Measurements from ENCODE around the gene GJD2.

GJD2 gene

GRCh38 chr15:34718681-34719665 is 35.8 kb downstream of the GJD2 start:
- no peaks in the 10 kb centered on the region for H3K9me3 ChIP-seq (ENCODE audit: insufficient read depth, low read length)
- H3K27me3 ChIP-seq (ENCODE audit: insufficient read depth, insufficient read length) = no peaks in the 10 kb centered on the region
- H3K9ac ChIP-seq (ENCODE audit: insufficient read length, low read depth) = no peak overlapping the region
- no peaks in the 10 kb centered on the region for H3K36me3 ChIP-seq (ENCODE audit: insufficient read depth, insufficient read length, low read length)
- no peaks in the 10 kb centered on the region for H3K4me1 ChIP-seq (ENCODE audit: insufficient read depth, insufficient read length)
- no peak overlapping the region for H3K4me3 ChIP-seq (ENCODE audit: insufficient read length, low read depth)
- no peak for TF ChIP-seq SUZ12 (IDR thresholded peaks at IDR 0.05; ENCODE audit: extremely low read depth, insufficient read depth, insufficient read length)
- no peak for TF ChIP-seq YY1 (IDR thresholded peaks at IDR 0.05; ENCODE audit: insufficient read depth, insufficient read length)
- TF ChIP-seq ZNF274 (IDR thresholded peaks at IDR 0.05; ENCODE audit: low read depth, low read length) = no peak
- DNase-seq (ENCODE audit: low read depth, low spot score) = no peak

GRCh38 chr15:34717729-34718128 is 37.1 kb downstream of the GJD2 start:
- Histone ChIP-seq H3K4me3 (ENCODE audit: insufficient read length, low read depth) (no peak overlapping the region), H3K36me3 (ENCODE audit: insufficient read depth, insufficient read length, low read length) (no peaks in the 10 kb centered on the region), H3K9ac (ENCODE audit: insufficient read length, low read depth) (no peak overlapping the region), H3K27me3 (ENCODE audit: insufficient read depth, insufficient read length) (no peaks in the 10 kb centered on the region), H3K9me3 (ENCODE audit: insufficient read depth, low read length) (no peaks in the 10 kb centered on the region), H3K4me1 (ENCODE audit: insufficient read depth, insufficient read length) (no peaks in the 10 kb centered on the region)
- DNase-seq (ENCODE audit: low read depth, low spot score) = no peak
- no peak for TF ChIP-seq SUZ12 (IDR thresholded peaks at IDR 0.05; ENCODE audit: extremely low read depth, insufficient read depth, insufficient read length)
- TF ChIP-seq YY1 (IDR thresholded peaks at IDR 0.05; ENCODE audit: insufficient read depth, insufficient read length) = no peak
- no peak for TF ChIP-seq ZNF274 (IDR thresholded peaks at IDR 0.05; ENCODE audit: low read depth, low read length)

GRCh38 chr15:34716111-34716510 is 38.7 kb downstream of the GJD2 start:
- Histone ChIP-seq H3K4me1 (ENCODE audit: insufficient read depth, insufficient read length) (no peaks in the 10 kb centered on the region), H3K9ac (ENCODE audit: insufficient read length, low read depth) (no peak overlapping the region), H3K9me3 (ENCODE audit: insufficient read depth, low read length) (no peaks in the 10 kb centered on the region), H3K27me3 (ENCODE audit: insufficient read depth, insufficient read length) (no peaks in the 10 kb centered on the region), H3K4me3 (ENCODE audit: insufficient read length, low read depth) (no peak overlapping the region), H3K36me3 (ENCODE audit: insufficient read depth, insufficient read length, low read length) (no peaks in the 10 kb centered on the region)
- TF ChIP-seq SUZ12 (IDR thresholded peaks at IDR 0.05; ENCODE audit: extremely low read depth, insufficient read depth, insufficient read length) (no peak), YY1 (IDR thresholded peaks at IDR 0.05; ENCODE audit: insufficient read depth, insufficient read length) (no peak), ZNF274 (IDR thresholded peaks at IDR 0.05; ENCODE audit: low read depth, low read length) (no peak)
- DNase-seq (ENCODE audit: low read depth, low spot score) = no peak

GRCh38 chr15:34714476-34715121 is 40.2 kb downstream of the GJD2 start:
- no peak overlapping the region for H3K4me3 ChIP-seq (ENCODE audit: insufficient read length, low read depth)
- no peaks in the 10 kb centered on the region for H3K36me3 ChIP-seq (ENCODE audit: insufficient read depth, insufficient read length, low read length)
- DNase-seq (ENCODE audit: low read depth, low spot score) = no peak
- no peak for TF ChIP-seq SUZ12 (IDR thresholded peaks at IDR 0.05; ENCODE audit: extremely low read depth, insufficient read depth, insufficient read length)
- no peak for TF ChIP-seq YY1 (IDR thresholded peaks at IDR 0.05; ENCODE audit: insufficient read depth, insufficient read length)
- TF ChIP-seq ZNF274 (IDR thresholded peaks at IDR 0.05; ENCODE audit: low read depth, low read length) = no peak
- H3K27me3 ChIP-seq (ENCODE audit: insufficient read depth, insufficient read length) = no peaks in the 10 kb centered on the region
- no peaks in the 10 kb centered on the region for H3K4me1 ChIP-seq (ENCODE audit: insufficient read depth, insufficient read length)
- no peaks in the 10 kb centered on the region for H3K9me3 ChIP-seq (ENCODE audit: insufficient read depth, low read length)
- H3K9ac ChIP-seq (ENCODE audit: insufficient read length, low read depth) = no peak overlapping the region

GRCh38 chr15:34713635-34714034 is 41.2 kb downstream of the GJD2 start:
- TF ChIP-seq SUZ12 (IDR thresholded peaks at IDR 0.05; ENCODE audit: extremely low read depth, insufficient read depth, insufficient read length) = no peak
- TF ChIP-seq ZNF274 (IDR thresholded peaks at IDR 0.05; ENCODE audit: low read depth, low read length) = no peak
- no peak for TF ChIP-seq YY1 (IDR thresholded peaks at IDR 0.05; ENCODE audit: insufficient read depth, insufficient read length)
- Histone ChIP-seq H3K9me3 (ENCODE audit: insufficient read depth, low read length) (no peaks in the 10 kb centered on the region), H3K36me3 (ENCODE audit: insufficient read depth, insufficient read length, low read length) (no peaks in the 10 kb centered on the region), H3K4me3 (ENCODE audit: insufficient read length, low read depth) (no peak overlapping the region), H3K27me3 (ENCODE audit: insufficient read depth, insufficient read length) (no peaks in the 10 kb centered on the region), H3K9ac (ENCODE audit: insufficient read length, low read depth) (no peak overlapping the region), H3K4me1 (ENCODE audit: insufficient read depth, insufficient read length) (no peaks in the 10 kb centered on the region)
- DNase-seq (ENCODE audit: low read depth, low spot score) = no peak

GRCh38 chr15:34709866-34710265 is 44.9 kb downstream of the GJD2 start:
- TF ChIP-seq ZNF274 (IDR thresholded peaks at IDR 0.05; ENCODE audit: low read depth, low read length) (no peak), SUZ12 (IDR thresholded peaks at IDR 0.05; ENCODE audit: extremely low read depth, insufficient read depth, insufficient read length) (no peak), YY1 (IDR thresholded peaks at IDR 0.05; ENCODE audit: insufficient read depth, insufficient read length) (no peak)
- no peaks in the 10 kb centered on the region for H3K4me1 ChIP-seq (ENCODE audit: insufficient read depth, insufficient read length)
- no peak overlapping the region for H3K4me3 ChIP-seq (ENCODE audit: insufficient read length, low read depth)
- no peaks in the 10 kb centered on the region for H3K36me3 ChIP-seq (ENCODE audit: insufficient read depth, insufficient read length, low read length)
- no peak for DNase-seq (ENCODE audit: low read depth, low spot score)
- no peaks in the 10 kb centered on the region for H3K27me3 ChIP-seq (ENCODE audit: insufficient read depth, insufficient read length)
- no peak overlapping the region for H3K9ac ChIP-seq (ENCODE audit: insufficient read length, low read depth)
- H3K9me3 ChIP-seq (ENCODE audit: insufficient read depth, low read length) = no peaks in the 10 kb centered on the region

GRCh38 chr15:34708422-34708821 is 46.4 kb downstream of the GJD2 start:
- no peaks in the 10 kb centered on the region for H3K9me3 ChIP-seq (ENCODE audit: insufficient read depth, low read length)
- no peaks in the 10 kb centered on the region for H3K4me1 ChIP-seq (ENCODE audit: insufficient read depth, insufficient read length)
- H3K9ac ChIP-seq (ENCODE audit: insufficient read length, low read depth) = no peak overlapping the region
- no peak overlapping the region for H3K4me3 ChIP-seq (ENCODE audit: insufficient read length, low read depth)
- no peak for DNase-seq (ENCODE audit: low read depth, low spot score)
- H3K36me3 ChIP-seq (ENCODE audit: insufficient read depth, insufficient read length, low read length) = no peaks in the 10 kb centered on the region
- TF ChIP-seq YY1 (IDR thresholded peaks at IDR 0.05; ENCODE audit: insufficient read depth, insufficient read length) (no peak), ZNF274 (IDR thresholded peaks at IDR 0.05; ENCODE audit: low read depth, low read length) (no peak), SUZ12 (IDR thresholded peaks at IDR 0.05; ENCODE audit: extremely low read depth, insufficient read depth, insufficient read length) (no peak)
- H3K27me3 ChIP-seq (ENCODE audit: insufficient read depth, insufficient read length) = no peaks in the 10 kb centered on the region

Measured in NT2/D1 (cell line).